ENCODE data around the gene POLRMT.

DNA sequence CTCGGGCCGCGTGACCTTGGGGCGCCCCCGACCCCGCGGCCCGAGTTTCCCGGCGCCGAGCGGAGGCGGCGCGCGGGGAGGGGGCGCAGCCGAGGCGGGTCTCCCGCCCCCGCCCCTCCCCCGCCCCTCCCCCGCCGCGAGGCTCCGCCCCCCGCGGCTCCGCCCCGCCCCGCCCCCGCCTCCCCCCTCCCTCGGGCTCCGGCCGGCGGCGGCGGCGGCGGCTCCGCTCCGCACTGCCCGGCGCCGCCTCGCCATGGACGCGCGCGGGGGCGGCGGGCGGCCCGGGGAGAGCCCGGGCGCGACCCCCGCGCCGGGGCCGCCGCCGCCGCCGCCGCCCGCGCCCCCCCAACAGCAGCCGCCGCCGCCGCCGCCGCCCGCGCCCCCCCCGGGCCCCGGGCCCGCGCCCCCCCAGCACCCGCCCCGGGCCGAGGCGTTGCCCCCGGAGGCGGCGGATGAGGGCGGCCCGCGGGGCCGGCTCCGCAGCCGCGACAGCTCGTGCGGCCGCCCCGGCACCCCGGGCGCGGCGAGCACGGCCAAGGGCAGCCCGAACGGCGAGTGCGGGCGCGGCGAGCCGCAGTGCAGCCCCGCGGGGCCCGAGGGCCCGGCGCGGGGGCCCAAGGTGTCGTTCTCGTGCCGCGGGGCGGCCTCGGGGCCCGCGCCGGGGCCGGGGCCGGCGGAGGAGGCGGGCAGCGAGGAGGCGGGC lies 43.5 kb downstream of the POLRMT start, which contains the start of gene HCN2:
- TF ChIP-seq, protein P1, sequence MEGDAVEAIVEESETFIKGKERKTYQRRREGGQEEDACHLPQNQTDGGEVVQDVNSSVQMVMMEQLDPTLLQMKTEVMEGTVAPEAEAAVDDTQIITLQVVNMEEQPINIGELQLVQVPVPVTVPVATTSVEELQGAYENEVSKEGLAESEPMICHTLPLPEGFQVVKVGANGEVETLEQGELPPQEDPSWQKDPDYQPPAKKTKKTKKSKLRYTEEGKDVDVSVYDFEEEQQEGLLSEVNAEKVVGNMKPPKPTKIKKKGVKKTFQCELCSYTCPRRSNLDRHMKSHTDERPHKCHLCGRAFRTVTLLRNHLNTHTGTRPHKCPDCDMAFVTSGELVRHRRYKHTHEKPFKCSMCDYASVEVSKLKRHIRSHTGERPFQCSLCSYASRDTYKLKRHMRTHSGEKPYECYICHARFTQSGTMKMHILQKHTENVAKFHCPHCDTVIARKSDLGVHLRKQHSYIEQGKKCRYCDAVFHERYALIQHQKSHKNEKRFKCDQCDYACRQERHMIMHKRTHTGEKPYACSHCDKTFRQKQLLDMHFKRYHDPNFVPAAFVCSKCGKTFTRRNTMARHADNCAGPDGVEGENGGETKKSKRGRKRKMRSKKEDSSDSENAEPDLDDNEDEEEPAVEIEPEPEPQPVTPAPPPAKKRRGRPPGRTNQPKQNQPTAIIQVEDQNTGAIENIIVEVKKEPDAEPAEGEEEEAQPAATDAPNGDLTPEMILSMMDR (IDR thresholded peaks at IDR 0.05), result no peak
- TF ChIP-seq POLR2A (IDR thresholded peaks at IDR 0.05), result no peak

All from adrenal gland (tissue), 5 donors.